ENCODE measurements around the gene DNAJC5.
"Not testable (repeated sequence)": the region's sequence is repeated elsewhere in the genome, so short reads cannot be mapped to it uniquely, and the experiment has no call there.

The DNAJC5 gene

GRCh38 chr20:63913768-63914167 is 18.8 kb downstream of the DNAJC5 start:
- TF ChIP-seq CTCF (conservative IDR thresholded peaks at IDR 0.05; ENCODE audit: low read length), result no peak
- no peak for DNase-seq (ENCODE audit: low read depth)

GRCh38 chr20:63915471-63915870 is 20.5 kb downstream of the DNAJC5 start:
- H3K4me3 ChIP-seq (ENCODE audit: low read length), result no peak overlapping the region
- DNase-seq (ENCODE audit: low read depth), result no peak
- TF ChIP-seq CTCF (conservative IDR thresholded peaks at IDR 0.05; ENCODE audit: low read length), result no peak

More at GRCh38 chr20:63913768-63914167, 18.8 kb downstream of the DNAJC5 start:
- no peak overlapping the region for H3K4me3 ChIP-seq (ENCODE audit: low read length)

- not testable (repeated sequence) for H3K4me3 ChIP-seq (ENCODE audit: low read length); DNase-seq (ENCODE audit: low read depth)
Measured at GRCh38 chr20:63916371-63916939, 21.5 kb downstream of the DNAJC5 start.

- H3K4me3 ChIP-seq (ENCODE audit: low read length), result no peak overlapping the region
- no peak for TF ChIP-seq CTCF (conservative IDR thresholded peaks at IDR 0.05; ENCODE audit: low read length)
- DNase-seq (ENCODE audit: low read depth), result no peak
Measured at GRCh38 chr20:63917811-63918210, 22.9 kb downstream of the DNAJC5 start.

- TF ChIP-seq CTCF (conservative IDR thresholded peaks at IDR 0.05; ENCODE audit: low read length), result no peak
- DNase-seq (ENCODE audit: low read depth), result no peak
Measured at GRCh38 chr20:63919130-63919529, 24.2 kb downstream of the DNAJC5 start.

GRCh38 chr20:63920226-63920625 is 25.3 kb downstream of the DNAJC5 start:
- no peak for DNase-seq (ENCODE audit: low read depth)
- H3K4me3 ChIP-seq (ENCODE audit: low read length), result no peak overlapping the region
- no peak for TF ChIP-seq CTCF (conservative IDR thresholded peaks at IDR 0.05; ENCODE audit: low read length)

More at GRCh38 chr20:63919130-63919529, 24.2 kb downstream of the DNAJC5 start:
- H3K4me3 ChIP-seq (ENCODE audit: low read length), result no peak overlapping the region

GRCh38 chr20:63923651-63924050 is 28.7 kb downstream of the DNAJC5 start:
- no peak overlapping the region for H3K4me3 ChIP-seq (ENCODE audit: low read length)
- DNase-seq (ENCODE audit: low read depth), result no peak
- no peak for TF ChIP-seq CTCF (conservative IDR thresholded peaks at IDR 0.05; ENCODE audit: low read length)

GRCh38 chr20:63924241-63924640 is 29.3 kb downstream of the DNAJC5 start:
- DNase-seq (ENCODE audit: low read depth), result no peak
- H3K4me3 ChIP-seq (ENCODE audit: low read length), result no peak overlapping the region
- no peak for TF ChIP-seq CTCF (conservative IDR thresholded peaks at IDR 0.05; ENCODE audit: low read length)
